HG02938 (cell line): ENCODE data around the gene COL6A2.

Experiments
- ATAC-seq: cut with Tn5 transposase; IDR thresholded peaks from one replicate; pipeline ENCODE4 v1.9.1; 2021; ENCODE audit warnings: mild to moderate bottlenecking, moderate library complexity; ENCODE audit not compliant: unreplicated experiment

Gene COL6A2

DNA sequence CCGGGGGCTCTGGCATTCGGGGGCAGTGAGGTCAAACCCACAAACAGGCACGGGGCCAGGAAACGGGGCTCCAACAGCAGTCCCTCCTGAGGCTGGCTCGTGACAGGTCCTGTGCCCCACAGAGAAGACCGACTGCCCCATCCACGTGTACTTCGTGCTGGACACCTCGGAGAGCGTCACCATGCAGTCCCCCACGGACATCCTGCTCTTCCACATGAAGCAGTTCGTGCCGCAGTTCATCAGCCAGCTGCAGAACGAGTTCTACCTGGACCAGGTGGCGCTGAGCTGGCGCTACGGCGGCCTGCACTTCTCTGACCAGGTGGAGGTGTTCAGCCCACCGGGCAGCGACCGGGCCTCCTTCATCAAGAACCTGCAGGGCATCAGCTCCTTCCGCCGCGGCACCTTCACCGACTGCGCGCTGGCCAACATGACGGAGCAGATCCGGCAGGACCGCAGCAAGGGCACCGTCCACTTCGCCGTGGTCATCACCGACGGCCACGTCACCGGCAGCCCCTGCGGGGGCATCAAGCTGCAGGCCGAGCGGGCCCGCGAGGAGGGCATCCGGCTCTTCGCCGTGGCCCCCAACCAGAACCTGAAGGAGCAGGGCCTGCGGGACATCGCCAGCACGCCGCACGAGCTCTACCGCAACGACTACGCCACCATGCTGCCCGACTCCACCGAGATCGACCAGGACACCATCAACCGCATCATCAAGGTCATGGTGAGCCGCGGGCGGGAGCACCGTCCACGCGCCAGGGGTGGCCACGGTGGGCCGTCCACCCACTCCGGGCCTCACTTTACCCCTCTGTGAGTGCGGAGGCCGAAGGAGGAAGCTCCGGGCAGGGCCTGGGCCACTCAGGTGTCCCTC lies 14.2 kb downstream of the COL6A2 start:
- no peak for ATAC-seq

DNA sequence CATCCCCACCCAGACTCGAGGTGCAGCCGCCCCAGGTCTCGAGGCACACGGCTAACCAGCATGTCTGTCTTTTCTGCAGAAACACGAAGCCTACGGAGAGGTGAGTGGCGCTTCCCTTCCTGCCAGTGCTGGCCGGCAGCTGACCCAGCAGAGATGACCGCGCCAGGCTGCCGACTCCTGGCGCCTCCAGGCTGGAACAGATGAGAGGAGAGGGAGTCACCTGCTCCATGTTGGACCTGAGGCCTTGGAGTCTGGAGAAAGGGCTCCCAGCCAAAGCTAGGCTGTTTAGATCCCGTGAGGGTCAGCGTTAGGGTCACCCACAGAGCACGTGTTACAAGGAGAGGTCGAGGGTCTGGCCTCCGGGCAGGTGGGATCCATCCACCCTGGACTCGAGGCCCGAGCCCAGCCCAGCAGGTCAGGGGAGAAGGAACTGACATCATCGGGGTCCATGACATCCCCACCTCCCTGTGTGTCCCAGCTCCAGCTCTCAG lies 14.9 kb downstream of the COL6A2 start:
- ATAC-seq, result no peak

DNA sequence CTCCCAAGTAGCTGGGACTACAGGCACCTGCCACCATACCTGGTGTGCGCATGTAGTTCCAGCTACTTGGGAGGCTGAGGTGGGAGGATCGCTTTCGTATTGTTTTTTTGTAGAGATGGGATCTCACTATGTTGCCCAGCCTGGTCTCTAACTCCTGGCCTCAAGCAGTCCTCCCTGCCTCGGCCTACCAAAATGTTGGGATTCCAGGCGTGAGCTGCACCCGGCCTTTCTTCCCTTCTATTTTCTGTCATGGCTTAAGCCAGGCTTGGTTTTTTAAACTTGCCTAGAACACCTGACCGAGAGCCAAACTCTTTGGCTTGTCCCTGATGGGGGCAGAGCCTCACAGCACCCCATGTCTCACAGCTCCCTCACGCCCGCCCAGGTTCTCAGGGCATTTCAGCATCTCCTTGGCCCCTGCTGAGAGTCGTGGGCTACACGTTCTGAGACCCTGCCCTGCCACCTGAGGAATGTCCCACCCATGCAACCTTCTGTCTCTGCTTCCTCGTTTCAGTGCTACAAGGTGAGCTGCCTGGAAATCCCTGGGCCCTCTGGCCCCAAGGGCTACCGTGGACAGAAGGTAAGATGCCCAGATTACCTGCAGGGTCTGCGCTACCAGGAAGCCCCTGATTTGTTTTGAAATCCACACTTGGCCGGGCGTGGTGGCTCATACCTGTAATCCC lies 15.7 kb downstream of the COL6A2 start:
- no peak for ATAC-seq

DNA sequence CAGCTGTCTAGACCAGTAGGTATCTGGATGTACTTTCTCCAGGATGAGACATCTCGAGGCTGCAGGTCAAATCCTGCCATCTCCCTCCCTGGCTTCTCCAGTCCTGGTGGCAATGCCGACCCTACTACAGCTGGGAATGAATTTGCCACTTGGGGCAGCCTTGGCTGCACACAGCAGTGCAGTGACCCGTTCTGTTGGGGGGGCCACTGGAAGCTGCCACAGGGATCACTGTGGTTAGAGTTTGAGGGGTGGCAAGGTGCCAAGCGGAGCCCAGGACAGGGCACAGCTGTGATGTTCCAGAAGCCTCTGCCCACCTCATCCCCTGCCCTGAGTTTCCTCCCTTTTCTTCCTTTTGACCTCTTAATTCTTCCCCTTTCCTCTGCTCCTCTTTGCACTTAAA lies 17.1 kb downstream of the COL6A2 start:
- ATAC-seq, result no peak

DNA sequence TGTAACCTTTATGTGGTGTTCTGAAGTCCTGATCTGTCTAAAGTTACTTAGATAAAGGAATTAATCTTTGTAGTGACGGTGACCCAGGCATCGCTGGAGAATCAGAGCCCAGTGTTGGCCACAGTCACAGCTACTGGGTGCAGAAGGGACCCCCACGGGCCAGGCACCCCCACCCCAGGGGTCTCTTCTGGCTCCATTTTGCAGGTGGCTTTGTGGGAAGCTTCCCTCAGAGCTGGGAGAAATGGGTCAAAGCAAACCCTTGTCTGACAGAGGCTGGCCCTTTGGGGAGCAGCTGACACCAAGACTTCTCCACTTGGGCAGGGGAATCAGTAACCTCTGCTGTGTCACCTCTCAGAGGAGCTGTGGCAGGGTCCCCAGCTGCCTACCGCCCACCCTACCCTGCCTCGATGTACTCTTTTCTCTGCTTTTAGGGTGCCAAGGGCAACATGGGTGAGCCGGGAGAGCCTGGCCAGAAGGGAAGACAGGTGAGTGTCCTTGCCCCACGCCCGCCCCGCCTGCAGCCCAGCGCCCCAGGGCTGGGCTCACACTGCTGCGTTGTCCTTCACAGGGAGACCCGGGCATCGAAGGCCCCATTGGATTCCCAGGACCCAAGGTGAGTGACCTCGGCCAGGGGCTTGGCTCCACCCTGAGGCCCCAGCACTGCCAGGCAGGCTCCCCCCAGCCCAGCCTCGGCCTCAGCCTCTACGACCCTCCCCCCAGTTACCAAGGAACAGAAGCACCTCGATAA lies 17.7 kb downstream of the COL6A2 start:
- ATAC-seq, result no peak

DNA sequence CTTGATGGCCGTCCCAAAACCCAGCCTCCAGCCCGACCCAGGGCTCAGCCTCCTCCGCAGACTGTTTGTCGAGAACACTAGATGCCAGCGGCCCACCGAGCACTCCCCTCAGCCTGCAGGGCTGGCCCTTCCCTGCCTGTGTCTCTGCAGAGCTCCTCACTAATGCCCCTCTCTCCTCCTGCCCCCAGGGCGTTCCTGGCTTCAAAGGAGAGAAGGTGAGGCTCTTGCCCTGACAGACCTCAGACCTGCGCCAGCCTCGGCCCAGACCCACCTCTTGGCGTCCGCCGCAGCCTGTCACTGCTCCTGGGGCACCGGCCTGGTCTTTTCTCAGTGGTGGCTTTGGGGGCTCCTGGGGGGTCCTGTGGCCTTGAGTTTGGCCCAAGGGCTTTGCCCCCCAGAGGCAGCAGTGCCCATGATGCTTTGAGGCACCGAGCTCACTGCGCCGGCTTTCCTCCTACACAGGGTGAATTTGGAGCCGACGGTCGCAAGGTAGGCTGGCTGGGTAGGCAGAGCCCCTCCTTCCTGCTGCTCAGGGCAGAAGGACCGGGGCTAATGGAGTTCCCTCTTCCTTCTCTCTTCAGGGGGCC lies 18.4 kb downstream of the COL6A2 start:
- ATAC-seq, result no peak

DNA sequence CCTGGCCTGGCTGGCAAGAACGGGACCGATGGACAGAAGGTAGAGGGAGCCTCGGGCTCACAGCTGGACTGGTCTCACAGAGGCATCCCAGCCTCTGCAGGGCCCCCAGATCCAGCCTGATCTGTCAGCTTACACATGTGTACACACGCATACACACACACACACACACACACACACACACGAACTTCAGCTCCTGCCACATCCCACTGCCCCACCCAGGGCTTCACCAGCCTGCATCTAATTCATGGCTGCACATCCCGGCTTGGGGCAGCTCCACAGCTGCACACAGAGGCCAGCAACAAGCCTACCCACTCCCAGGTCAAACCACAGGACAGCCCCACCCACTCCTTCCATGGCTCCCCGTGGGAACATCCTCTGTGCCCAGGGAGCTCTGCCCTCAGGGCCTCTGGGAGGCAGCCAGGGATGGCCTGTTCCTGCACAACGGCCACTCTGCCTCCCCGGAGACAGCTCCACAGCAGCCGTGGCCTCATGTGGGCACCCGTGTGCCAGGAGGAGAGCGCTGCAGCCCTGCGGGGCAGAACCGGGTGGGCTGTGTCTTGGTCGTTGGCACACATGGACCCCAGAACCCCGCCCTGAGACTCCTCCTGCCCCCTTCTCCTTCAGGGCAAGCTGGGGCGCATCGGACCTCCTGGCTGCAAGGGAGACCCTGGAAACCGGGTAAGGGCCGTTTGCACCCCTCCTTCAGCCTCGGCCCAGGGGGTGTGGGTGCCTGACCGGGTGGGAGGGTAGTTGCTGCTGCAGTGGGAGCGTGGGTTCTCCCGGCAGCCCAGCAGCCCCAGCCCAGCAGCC lies 19.1 kb downstream of the COL6A2 start:
- no peak for ATAC-seq

DNA sequence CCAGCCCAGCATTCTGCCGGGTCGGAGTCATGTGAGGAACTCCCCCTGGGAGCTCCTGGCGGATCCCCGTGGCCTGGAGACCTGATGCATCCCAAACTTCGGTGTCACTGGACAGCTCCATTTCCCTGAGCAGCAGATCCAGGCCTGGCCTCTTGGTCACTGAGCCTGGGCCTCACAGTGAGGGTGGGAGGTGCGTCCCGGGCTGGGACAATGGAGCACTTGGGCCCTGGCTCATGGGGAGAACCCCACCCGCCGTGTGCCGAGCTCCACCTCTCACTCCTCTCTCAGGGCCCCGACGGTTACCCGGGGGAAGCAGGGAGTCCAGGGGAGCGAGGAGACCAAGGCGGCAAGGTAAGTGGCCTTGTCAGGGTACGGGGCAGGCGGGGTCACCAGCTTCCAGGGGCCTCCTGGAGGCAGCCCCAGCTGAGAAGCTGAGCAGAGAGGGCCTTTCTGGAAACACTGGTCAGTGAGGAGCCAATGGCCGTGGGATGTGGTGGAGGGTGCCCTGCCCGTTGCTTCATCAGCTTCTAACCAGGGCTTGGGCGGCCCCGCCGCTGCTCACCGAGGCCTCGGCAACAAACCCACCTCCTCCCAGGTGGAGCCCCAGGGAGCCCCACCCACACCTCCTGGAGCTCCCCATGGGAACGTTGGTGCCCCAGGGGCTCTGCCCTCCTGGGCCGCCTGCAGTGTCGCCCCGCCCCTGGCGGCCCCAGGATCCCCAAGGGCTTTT lies 19.8 kb downstream of the COL6A2 start:
- no peak for ATAC-seq

DNA sequence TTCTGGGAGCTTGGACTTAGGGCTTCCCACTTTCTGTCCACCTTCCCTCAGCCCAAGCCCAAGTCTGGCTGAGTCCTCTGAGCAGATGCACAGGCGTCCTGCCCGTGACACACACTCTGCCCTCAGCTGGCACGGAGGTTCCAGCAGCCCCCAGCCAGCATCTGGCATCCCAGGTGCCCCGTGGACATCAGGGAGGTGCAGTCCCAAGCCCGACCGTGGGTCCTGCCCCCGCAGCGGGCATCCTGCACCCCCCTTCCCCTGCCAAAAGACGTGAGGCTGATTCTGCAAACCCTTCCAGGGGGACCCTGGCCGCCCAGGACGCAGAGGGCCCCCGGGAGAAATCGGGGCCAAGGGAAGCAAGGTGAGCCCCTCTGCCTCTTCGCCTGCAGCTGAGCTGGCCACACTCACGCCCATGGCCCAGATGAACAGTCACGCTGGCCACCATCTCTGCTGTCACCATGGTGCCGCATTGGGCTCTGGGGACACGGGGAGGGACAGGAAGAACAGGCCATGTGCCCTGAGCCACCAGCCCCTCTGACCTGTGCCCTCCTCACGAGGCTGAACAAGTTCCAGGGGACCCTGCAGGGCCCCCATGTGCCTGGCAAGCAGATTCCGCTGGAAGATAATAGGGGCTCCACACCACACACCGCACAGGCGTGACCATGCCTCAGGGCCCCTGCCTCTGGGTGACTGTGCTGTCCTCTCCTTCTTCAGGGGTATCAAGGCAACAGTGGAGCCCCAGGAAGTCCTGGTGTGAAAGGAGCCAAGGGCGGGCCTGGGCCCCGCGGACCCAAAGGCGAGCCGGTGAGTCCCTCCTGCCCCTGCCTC lies 20.6 kb downstream of the COL6A2 start:
- no peak for ATAC-seq

DNA sequence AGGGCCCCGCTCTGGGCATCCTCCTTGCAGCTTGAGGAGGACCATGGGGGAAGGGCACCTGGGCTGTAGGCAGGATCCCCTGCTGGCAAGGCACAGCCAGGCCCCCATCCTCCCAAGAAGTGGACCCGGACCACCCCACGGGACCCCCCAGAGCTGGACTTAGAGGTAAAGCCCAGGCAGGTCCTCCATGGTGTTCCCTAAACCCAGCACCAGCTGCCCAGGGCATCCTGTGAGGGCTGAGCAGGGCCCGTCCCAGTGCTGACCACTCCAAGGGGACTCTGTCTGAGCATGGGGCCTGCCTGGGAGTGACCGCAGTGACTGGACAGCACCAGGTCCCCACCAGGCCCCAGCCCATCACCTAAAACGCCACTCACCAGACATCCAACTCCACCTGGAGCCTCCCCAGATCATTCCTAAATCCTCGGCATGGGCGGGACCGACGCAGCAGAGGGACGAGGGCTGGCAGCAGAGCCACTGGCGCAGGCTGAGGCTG lies 21.3 kb downstream of the COL6A2 start:
- ATAC-seq, result no peak

DNA sequence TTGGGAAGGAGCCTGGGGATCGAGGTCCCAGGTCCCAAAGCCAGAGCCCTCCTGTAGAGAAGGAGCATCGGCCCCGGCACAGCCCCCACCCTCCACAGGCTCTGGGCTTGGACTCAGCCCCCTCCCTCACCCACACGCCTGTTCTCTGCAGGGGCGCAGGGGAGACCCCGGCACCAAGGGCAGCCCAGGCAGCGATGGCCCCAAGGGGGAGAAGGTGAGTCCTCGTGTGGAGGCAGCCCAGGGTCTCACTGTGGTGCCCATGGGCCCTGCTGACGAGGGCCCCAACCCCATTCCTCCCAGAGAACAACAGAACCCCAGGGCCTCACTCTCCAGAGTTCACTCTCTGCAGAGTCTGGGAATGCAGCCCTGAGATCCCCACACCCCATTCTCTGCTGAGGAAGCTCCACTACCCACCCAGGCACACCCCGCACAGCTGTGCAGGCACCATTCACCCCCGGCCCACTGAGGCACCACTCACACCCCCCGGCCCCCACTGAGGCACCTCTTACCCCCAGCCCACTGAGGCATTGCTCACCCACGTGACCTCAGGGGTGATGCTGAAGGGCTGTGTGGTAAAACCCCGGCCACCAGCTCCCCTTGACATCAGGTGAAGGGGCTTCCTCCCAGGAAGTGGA lies 21.8 kb downstream of the COL6A2 start:
- no peak for ATAC-seq

DNA sequence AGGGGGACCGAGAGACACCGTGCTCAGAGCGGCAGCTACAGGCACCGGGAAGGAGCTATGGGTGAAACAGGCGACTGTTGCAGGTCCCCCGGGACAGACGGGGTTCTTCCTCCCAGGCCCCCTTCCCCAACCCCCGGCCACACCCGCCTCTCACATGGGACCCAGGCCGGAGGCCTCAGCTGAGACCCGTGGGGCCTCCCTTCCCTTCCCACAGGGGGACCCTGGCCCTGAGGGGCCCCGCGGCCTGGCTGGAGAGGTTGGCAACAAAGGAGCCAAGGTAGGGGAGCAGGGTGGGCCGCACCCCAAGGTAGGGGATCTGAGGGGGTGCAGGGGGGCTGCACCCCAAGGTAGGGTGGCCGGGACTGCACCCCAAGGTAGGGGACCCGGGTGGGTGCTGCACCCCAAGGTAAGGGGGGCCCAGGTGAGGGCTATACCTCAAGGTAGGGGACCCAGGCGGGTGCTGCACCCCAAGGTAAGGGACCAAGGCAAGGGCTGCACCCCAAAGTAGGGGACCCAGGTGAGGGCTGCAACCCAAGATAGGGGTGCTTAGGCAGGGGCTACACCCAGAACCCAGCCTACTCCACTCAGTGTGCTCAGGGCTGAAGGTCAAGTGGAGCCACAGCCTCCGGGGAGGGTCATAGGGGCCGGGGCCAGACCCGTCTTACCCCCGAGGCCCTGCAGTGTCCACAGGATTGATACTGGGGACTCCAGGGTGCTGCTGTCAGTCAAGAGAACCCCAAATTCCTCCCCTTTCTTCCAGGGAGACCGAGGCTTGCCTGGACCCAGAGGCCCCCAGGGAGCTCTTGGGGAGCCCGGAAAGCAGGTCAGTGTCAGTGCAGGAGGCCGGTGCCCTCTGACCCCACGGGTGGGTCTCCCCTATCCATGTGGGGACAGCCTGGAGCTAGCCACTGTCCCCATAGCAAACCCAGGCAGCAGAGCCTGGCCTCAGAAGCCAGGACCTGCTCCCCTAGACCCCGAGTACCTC lies 22.7 kb downstream of the COL6A2 start:
- no peak for ATAC-seq

DNA sequence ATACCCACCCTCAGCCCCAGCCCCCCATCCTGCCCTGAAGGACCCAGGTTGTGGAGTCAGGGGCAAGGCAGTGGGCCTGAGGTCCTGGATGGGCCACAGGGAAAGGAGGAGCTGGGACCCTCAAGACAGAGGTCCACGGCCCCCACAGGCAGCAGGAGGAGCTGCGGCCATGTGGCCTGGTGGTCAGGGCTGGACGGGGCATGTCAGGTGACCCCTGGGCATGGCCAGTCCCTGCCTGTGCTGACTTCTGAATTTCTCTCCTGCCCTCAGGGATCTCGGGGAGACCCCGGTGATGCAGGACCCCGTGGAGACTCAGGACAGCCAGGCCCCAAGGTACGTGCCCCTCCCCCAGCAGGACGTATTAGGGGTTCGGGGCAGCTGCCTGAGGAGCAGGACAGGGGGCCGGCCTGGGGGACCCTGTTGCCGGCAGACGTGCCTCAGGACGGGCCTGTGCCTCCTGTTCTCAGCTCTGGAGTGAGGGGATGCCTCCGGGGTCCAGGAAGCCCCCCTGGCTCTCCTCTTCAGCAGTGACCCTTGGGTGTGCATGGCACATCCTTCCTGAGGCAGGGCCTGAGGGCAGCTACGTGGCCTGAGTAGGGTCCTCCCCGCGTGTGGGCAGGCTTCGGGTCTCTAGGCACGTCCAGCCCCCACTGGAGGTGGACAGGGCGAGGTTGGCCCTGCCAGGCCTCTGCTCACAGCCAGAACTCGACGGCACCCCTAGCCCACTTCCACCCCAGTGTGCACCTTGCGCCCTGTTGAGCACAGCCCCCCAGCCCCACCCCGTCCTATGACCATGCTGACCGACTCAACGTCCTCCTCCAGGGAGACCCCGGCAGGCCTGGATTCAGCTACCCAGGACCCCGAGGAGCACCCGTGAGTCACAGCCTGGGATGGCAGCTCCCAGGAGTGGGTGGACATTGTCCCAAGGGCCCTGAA lies 23.6 kb downstream of the COL6A2 start:
- no peak for ATAC-seq

DNA sequence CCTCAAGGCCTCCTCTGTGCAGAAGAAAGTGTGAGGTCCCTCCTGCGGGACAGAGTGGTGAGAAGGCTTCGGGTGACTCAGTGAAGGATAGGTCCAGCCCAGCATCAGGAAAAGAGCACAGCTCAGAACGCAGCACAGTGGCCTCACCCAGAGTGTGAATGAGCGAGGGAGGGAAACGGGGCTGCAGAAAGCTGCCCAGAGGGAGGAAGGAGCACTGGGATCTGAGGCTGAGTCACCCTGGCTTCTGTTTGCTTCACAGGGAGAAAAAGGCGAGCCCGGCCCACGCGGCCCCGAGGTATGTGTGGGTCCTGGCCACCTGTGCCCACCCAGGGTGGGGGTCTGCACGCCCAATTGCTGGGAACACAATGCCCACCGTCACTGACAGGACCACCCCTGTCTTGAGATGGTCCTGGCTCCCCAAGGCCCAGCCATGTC lies 24.3 kb downstream of the COL6A2 start:
- ATAC-seq, result no peak

DNA sequence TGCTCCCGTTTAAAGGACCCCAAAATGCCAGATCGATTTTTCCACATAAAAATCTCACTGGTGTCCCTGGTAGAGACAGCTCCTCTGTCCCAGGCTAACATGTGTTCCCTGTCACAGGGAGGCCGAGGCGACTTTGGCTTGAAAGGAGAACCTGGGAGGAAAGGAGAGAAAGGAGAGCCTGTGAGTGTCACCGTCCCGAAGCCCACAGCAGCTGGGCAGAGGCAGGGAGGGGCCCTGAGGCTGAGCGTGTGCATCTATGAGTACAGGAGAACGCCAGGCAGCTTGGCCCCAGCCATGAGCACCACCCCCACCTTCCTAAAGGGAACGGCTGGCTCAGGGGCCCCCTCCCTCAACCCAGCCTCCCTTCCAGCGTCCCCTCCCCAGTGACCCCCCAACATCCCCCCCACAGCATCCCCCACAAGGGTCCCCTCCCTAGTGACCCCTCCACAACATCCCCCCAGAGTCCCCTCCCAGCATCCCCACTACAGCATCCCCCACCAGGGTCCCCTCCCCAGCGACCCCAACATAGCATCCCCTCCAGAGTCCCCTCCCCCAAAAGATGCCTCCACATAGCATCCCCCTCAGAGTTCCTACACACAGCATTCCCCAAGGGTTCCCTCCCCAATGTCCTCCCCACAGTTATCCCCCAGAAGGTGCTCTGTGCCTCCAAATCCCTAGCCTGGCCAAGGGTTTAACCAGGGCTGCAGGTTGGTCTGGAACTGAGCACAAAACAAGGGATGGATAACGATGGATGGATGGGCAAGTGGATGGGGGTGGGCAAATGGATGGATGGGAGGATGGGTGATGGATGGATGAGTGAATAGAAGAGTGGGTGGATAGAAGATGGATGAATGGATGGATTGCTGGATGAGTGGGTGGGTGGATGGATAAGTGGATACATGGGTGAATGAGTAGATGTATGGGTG lies 25.1 kb downstream of the COL6A2 start:
- no peak for ATAC-seq
